ENCODE measurements around the gene TEX51. TPM values are rescaled to one million over a fixed set of nuclear protein-coding genes. Genes with fewer than 3 reads are reported as not detected.

TEX51 gene
- total RNA-seq, 2 experiments from 2014 or later: not detected

DNA sequence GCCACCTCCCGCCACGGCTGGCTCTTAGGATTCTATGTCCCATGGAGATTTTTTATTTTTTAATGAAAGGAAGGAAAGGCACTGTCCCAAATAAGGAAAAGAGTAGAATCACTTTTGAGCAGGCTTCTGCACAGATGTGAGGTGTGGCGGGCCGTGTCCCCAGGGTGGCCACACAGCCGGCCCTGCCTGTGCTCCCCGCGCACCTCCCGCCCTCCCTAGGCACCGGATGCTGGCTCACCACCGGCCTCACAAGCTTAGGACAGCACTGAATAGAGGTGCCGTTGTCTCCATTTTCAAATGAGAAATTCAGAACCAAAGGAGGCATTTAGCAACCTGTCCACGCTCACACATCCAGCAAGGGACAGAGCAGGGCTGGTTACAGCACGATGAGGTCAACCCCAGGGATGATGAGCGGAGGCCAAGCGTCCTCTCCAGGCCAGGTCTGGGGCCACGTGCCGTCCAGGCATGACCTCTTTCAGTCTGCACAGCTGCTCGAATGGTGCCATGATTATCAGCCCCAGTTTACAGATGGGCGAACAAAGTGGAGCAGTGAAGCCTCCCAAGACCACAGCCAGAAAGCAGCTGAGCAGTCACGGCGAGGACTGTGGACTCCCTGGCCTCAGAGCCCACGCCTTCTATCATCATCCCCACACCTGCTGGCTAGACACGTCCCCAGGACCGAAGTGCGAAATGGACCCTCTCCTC lies 20.7 kb upstream of the TEX51 start:
- ChIA-PET CTCF (no interaction called here), POLR2A (no interaction called here)

DNA sequence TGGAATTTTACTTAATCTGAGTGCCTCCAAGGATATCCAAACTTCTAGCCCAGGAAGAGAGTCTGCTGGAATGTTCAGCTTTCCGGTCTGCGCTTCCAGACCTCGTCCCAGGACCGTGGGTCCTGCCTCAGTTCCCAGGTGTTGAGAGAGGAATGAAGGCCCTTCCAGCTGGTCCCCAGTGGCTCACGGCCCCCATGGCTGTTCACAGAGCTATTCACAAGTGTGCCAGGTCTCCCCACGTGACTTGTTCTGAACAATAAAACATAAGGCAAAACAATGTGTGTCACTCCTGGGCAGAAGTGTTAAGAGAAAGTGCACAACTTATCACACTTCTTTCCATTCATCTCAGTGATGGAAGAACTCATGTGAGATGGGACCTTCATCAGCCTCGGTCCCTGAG lies 20.1 kb upstream of the TEX51 start:
- CTCF ChIA-PET: no interaction called here
- POLR2A ChIA-PET: no interaction called here

DNA sequence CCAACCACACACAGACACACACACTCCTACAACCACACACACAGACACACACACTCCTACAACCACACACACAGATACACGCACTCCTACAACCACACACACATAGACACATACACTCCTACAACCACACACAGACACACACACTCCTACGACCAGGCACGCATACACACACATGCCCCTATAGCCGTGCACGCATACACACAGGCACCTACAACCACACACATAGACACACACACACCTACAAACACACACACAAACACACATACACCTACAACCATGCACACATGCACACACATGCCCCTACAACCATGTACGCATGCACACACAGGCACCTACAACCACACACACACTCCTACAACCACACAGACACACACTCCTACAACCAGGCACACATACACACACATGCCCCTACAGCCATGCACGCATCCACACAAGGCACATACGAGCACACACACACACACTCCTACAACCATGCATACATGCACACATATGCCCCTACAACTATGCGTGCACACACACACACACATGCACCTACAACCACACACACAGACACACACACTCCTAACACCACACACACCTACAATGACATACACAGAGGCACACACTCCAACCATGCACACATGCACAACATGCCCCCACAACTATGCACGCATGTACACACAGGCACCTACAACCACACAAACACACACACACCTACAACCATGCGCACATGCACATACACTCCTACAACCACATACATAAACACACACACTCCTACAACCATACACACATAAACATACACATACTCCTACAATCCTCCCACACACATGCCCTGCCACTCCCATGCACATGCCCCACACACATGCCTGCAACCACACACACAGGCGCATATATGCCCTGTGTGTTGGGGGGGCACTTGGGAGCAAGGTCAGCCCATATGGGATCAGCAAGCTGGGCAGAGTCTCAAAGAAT lies 19.1 kb upstream of the TEX51 start:
- CTCF ChIA-PET: no interaction called here
- POLR2A ChIA-PET: no interaction called here

DNA sequence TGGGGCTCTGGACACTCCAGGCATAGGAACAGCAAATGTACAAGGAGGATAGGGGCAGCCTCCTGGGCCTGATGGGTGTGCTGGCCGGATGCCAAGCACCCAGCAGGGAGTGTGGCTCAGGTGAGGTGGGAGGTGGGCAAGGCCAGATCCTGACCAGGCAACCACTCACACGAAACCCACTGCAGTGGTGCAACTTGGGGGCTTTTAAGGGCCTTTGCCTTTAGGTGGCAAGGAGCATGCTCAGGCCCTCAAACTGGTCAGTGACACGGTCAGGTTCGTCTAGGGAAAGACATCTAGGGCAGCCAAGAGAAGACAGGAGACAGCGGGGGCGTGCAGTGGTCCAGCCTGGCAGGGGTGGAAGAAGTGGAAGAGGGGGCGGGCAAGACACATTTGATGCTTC lies 18.4 kb upstream of the TEX51 start:
- CTCF ChIA-PET: no interaction called here
- POLR2A ChIA-PET: no interaction called here

DNA sequence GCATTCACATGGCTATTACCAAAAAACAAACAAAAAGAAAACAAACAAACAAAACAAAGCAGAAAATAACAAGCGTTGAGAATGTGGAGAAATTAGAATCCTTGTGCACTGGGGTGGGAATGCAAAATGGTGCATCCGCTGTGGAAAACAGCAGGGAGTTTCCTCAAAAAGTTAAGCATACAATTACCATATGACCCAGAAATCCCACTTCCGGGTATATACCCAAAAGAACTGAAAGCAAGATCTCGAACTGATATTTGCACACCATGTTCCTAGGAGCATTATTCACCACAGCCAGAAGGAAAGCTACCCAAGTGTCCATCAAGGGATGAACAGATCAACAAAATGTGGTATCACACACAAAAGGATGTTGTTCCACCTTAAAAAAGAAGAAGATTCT lies 17.9 kb upstream of the TEX51 start:
- CTCF ChIA-PET: no interaction called here
- POLR2A ChIA-PET: no interaction called here

DNA sequence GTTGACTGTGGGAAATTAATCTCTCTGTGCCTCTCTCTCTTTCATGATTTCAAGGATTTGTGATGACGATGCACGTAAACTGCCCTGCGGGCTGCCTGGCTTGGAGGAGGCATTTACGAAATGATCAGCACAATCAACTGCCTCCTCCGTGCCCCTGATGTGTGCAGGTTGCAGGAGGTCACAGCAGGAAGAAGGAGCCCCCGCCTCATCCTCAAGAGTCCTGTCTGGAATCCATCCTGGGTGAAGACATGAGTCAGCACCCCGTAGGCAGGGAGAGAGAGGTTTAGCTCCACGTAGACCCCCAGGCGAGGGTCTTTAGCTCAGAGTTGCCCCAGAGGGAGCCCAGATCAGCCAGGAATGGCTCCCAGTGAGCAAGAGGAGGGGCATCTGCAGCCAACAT lies 17.1 kb upstream of the TEX51 start:
- POLR2A ChIA-PET: no interaction called here
- CTCF ChIA-PET: no interaction called here

DNA sequence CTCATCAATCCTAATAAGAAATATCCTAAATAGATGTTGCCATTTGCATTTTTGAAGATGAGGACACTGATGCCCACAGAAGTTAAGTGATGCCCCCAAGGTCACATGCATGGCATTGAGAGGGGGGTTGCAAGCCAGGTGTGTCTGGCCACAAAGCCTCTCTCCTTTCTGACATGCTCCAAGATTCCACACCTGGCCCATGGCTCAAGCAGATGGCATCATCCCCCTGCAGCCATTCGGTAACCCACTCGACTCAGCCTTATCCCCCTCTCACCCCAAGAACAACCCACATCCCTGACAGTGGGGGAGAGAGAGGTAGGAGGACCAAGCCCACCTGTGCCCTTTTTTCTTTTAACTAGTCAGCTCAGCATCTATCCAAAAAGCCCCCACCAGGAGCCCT lies 16.5 kb upstream of the TEX51 start:
- ChIA-PET CTCF (no interaction called here), POLR2A (no interaction called here)

DNA sequence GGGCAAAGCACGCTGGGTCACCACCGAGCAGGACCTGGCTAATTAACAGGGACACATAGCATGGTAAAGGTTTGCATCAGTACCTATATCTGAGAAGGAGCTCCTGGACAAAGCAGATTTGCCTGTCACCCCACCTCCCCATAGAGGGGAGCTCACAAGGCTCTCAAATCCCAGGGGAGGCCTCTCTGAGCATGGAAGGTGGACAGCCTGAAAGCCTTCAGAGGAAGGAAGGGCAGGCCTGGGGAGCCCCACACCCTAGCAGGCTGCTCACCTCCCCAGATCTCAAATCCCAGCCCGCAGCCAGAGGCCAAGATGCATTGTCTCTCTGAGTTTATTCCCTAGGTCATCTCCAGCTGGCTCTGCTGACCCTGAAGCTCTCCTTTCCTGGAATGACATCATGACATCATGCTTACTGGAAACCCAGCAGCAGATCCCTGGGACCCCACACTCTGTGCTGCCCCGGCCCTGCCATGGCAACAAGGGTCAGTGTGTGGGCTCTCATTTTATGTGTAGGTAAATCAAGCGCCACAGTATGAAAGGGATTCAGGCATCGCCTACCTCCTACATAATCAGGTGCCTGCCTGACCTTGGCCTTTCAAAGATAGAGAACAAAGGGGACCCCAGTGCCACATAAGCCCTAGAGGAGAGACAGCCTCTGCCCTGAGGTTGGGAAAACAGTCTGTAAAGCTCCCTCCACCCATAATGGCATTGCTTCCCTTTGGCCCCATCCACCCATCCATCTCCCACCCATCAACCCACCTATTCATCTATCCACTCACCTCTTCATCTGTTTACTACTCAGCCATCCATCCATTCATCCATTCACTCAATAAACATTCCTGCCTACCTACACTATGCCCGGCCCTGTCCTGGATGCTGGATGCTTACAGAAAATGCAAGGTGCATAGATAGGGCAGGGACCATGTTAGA lies 15.7 kb upstream of the TEX51 start:
- ChIA-PET POLR2A (no interaction called here), CTCF (no interaction called here)

DNA sequence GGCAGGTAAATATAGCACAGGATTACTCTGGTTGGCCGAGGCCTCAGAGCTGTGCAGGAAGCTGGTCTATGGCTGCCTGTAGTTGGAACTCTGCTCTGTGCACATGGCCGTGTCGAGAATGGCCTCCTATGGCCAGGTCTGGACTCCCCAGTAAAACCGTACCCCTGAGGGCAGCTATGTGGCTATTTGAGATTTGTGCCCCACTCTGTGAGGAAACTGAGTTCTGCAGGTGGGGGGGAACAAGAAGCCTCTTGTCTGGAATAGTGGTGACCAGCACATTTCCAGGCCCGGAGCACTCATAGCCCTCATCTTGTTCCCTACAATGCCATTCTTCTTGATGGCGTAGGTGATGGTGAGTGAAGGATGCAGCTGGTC lies 15.0 kb upstream of the TEX51 start:
- ChIA-PET CTCF (no interaction called here), POLR2A (no interaction called here)

DNA sequence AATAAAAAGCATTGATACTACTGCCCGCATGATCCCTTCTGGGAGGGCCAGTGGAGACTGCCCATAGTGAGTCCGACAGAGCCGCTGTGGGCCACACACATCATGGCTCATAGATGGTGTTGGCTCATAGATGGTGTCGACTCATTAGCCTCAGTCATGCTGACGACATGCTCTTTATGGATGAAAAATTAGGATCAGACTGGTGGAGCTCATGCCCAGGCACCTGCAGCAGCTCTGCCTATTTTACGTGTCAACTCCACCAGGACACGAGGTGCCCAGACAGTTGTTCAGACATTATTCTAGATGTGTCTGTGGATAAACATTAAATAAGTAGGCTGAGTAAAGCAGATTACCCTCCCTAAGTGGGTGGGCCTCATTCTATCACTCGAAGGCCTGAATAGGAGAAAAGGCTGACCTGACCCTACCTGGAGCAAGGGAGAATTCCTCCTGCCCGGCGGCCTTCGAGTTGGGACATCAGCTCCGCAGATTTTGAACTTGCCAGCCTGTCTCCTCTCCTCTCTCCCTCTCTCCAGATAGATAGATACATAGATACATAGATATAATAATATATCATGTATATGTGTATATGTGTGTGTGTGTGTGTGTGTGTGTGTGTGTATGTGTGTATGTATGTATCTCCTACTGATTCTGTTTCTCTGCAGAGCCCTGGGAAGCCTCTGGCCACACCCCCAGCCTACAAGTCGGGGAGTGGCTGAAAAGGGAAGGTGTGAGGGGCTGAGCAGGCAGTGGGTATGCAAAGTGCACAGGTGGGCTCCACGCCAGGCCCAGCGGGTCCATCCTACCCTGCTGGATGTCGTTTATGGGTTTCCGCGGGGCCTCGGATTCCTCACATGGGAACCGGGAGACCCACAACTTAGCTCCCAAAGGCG lies 13.6 kb upstream of the TEX51 start:
- POLR2A ChIA-PET: no interaction called here

DNA sequence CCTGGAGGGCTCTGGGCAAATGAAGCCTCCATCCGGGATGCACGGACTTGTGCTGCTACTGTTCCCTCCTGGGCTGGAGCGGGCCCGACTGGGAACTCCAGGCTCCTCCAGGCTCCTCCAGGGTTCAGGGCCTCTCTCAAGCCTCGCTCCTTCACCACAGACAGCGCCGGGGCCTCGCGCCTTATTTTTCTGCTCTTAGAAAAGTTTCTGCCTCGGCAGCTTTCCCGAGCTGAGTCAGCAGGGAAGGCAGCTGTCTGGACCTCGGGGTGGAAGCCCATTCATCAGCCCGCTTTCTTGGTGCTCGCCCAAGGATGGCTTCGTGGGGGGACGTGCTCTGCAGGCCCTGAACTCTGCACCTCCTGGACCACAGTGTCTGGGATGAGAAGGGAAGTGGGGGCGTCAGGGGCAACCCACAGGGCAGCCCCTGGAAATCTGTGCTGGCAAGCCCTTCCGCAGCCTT lies 12.9 kb upstream of the TEX51 start:
- ChIA-PET POLR2A (no interaction called here), CTCF (no interaction called here)

More for the DNA sequence above, 13.6 kb upstream of the TEX51 start:
- CTCF ChIA-PET: no interaction called here

DNA sequence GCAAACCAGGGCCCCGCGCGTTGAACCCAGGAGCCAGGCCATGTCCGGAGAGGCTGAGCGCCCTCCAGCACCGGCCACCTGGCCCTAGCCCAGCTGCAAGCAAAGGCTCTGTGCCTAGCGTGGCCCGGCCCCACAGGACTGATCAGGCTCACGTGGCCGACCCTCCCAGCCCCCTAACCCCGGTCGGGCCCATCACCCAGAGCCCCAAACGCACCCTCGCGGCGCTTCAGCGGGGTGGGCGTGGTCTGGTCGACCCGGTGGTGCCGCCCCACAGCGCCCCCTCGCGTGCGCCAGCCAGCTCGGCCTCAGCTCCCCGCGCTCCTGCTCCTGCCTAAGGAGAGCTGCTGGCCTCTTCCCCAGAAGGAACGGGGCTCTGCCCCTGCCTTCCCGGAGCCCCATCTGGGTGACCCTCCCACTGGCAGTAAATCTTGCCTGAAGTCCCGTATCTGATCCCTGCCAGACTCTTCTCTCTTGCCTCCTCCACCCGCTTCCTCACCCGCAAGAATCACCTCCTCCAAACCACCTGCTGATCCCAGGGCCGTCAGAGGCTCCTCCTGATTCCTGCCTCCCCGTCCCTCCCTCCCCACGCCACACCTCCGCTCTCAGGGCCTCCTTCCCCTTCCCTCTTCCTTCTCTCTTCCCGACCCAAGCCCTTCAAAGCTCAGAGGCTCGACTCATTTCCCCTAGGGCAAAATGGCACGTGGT lies 12.3 kb upstream of the TEX51 start:
- ChIA-PET CTCF (no interaction called here), POLR2A (interaction anchor here (0.5 kb wide), 1 partner anchor 194 kb away, joined by 3 read pairs; no protein-coding TSS in a partner anchor)

DNA sequence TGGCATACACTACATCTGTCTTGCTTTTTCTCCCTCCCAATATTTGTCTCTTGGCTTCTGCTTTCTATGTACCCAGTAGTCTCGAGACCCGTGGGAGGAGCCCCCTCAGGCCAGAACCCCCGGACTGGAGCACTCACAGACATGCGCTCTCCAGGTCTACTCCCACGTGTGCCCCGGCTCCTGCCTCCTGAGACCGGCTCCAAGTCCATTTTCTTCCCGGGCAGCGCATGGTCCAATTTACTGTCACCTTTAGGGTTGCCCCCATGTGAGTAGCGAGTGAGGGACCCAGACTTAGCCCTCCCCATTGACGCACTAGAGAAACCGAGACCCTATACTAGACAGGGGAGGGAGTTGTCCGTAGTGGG lies 11.8 kb upstream of the TEX51 start:
- POLR2A ChIA-PET: no interaction called here
- CTCF ChIA-PET: no interaction called here

DNA sequence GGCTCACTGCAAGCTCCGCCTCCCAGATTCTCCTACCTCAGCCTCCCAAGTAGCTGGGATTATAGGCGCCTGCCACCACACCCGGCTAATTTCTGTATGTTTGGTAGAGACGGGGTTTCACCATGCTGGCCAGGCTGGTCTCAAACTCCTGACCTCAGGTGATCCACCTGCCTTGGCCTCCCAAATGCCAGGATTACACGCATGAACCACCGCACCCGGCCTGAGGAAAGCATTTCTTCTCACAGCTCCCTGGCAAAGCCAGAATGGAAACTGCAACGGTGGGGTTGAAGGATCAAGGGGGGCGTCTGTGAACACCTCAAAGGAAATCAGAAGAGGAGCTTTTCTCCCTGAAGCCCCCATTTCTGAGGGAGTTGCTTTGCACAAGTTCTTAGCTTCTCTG lies 11.2 kb upstream of the TEX51 start:
- ChIA-PET POLR2A (no interaction called here), CTCF (no interaction called here)

DNA sequence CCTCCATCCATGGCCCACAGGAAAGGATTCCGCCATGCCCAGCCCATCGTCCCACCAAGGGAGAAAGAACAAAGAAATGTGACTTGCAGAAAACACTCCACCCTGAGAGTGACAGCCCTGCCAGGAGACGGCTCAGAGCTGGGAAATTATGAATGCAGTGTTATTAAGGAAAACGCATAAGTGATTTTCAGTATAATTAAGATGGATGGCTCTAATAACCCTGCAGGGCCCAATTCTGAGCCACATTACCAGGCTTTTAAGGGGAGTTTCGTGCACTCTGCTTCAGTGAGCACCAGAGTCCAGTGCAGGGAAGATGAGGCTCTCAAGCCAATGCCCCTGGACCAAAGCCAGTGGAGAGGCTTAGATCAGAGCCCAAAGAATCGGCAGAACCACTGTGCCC lies 10.6 kb upstream of the TEX51 start:
- ChIA-PET POLR2A (no interaction called here), CTCF (no interaction called here)

DNA sequence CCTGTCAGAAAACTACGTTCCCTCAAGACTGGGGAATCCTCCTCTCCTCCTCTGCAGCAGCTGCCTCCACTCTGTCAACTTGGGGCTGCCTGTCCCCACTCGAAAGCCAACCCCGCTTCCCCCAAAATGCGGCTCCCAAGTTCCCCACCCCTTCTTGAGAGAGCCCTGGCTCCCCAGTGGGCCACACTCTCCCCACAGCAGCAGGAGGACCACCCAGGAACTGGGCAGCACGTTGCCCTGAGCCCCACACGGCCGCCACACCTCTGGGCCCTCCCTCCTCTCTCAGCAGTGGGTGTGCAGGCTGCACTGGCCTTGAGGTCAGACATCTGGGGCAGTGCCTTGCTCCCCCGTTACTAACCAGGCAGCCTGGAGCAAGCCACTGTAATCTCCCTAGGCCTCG lies 9.6 kb upstream of the TEX51 start:
- ChIA-PET POLR2A (no interaction called here), CTCF (no interaction called here)

DNA sequence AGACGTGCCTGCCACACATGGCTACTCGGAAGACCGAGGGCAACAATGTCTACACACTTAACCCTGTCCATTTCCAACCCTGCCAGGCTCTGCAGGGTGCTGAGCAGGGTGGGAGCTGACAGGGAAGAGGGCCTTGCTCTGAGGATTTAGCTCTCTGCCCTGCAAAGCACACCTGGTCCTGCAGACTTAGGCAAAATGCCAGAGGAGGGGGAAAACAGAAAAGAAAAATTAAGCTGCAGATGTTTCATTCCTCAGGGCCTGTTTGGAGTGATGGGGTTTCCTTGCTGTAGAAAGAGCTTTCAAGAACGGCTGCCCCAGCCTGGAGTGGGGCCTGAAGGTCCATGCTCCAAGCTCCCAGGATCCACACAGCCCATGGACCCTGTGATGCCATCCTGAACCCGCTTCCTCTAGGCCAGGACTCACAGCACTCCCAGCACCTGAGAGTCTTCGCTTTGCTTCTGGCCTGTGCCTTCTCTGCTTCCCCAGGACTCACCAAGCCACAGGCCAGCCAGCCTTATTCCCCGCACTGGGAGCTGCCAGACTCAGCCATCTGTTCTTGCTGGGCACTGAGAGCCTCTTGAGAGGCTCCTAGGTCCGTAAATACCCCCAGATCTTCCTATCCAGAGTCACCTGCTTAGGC lies 9.1 kb upstream of the TEX51 start:
- POLR2A ChIA-PET: no interaction called here
- CTCF ChIA-PET: no interaction called here

DNA sequence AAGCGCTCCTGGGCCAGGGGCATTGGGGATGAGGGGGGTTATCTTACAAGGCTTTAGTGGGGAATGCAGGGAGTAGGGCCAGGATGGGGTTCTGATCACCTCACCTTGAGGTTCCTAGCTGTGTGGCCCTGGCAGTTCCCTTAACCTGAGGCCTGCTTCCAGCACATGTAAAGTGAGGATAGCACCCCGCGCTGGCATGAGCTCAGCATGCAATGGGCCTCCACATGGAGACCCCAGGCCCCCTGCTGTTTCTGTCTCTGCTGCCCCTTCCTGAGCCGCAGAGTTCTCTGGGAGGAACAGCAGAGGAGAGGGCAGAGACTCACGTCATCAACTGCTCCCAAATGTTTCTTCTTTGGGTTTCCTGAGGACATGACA lies 8.6 kb upstream of the TEX51 start:
- POLR2A ChIA-PET: no interaction called here
- CTCF ChIA-PET: no interaction called here

All from activated CD8-positive, alpha-beta memory T cell treated with anti-CD3 and anti-CD28 coated beads for 36 hours (primary cell).